ENCODE data around the gene KCNIP1. TPM values are rescaled to one million over a fixed set of nuclear protein-coding genes. Genes with fewer than 3 reads are reported as not detected.

Gene KCNIP1
- total and polyA plus RNA-seq, 2 of the 8 experiments (the other 6 are each of a cell fraction or from before 2014, with no cell fraction given), result 0.52 to 0.83 TPM

DNA sequence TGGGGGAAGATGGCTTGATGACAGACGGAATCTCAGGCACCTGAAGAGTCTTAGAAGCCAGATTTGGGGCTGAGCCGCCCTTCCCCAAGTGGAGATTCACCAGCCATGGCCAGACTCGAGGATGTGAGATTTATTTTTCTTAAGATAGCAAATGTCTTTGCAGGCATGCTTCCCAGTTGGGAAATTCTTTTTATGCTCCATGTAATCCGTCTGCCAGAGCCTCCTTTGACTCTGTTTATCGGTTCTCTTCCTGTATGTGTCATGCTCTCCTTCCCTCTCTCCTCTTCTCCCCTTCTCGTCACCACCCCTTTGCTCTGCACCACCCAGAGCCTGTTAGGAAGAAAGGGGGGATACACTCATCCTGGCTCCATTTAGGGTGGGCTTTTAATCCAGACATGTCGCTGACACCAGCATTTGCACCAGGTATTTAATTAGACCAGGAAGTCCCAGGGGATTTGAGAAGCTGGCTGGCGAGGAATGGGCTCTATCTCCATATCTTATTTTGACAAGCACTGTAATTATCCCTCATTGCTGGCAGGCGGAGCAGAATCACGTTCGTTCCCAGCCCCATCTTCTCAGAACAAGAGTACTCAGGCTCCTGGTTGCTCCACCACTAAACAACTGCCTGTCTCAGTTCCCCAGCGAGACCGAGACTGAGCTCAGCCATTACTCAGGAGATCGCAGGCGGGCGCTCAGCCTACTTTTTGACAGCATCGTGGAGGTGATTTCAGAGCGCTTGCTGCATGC is 50.9 kb downstream of the KCNIP1 start (continued):
- TF ChIP-seq RAD21 (IDR thresholded peaks at IDR 0.05 in 1 of 2, conservative IDR thresholded peaks at IDR 0.05 in 1 of 2; ENCODE audit: low read depth in 2 of 2, low read length in 2 of 2) (no peak), GTF2F1 (IDR thresholded peaks at IDR 0.05; ENCODE audit: borderline replicate concordance, low read depth, low read length) (no peak), NRF1 (IDR thresholded peaks at IDR 0.05; ENCODE audit: low read depth, low read length) (no peak), ASH2L (IDR thresholded peaks at IDR 0.05; ENCODE audit: low read length) (no peak)

Data from H1 (cell line).